B cell (primary cell): ENCODE data around the gene CFAP157. TPM values are rescaled to one million over a fixed set of nuclear protein-coding genes. Genes with fewer than 3 reads are reported as not detected.

ENCODE experiments used
- ATAC-seq: fragments of 200-7000 bp; cut with Tn5 transposase; one replicate; pipeline ENCODE4 v1.10.0; 2021; ENCODE audit warnings: low read depth, mild to moderate bottlenecking, moderate number of reproducible peaks, moderate library complexity
- CTCF ChIA-PET: fragments of 350-600 bp; sonication (Branson Sonifier 250); formaldehyde crosslinking; loops from one replicate; lab custom pipeline; 2021; ENCODE audit warnings: antibody characterized with exemption, inconsistent platforms; lab: Charles Lee
- POLR2A ChIA-PET: fragments of 350-600 bp; sonication (Branson Sonifier 250); formaldehyde crosslinking; loops from one replicate; lab custom pipeline; 2021; ENCODE audit warnings: antibody characterized with exemption; lab: Charles Lee
- DNase-seq: peaks from one replicate; pipeline ENCODE4 v3.0.0; 2013
- H2AFZ ChIP-seq: 2 replicates; pipeline ENCODE4 v1.6.1; 2012; ENCODE audit warnings: mild to moderate bottlenecking, low read depth, low read length; ENCODE audit not compliant: insufficient read depth, poor library complexity, severe bottlenecking
- H3K27ac ChIP-seq, 2 donors: 1 replicate in 1 of 2; 2 replicates in 1 of 2; pipeline ENCODE4 v1.5.1; 2012 to 2013; ENCODE audit warnings: low read length in 2 of 2, mild to moderate bottlenecking in 2 of 2, moderate library complexity in 1 of 2
- H3K27me3 ChIP-seq, 4 experiments: fragments of 200-600 bp in 1 of 4; sonication (generic) in 1 of 4; replicated peaks in 1 of 4; 1 replicate in 2 of 4; 2 replicates in 2 of 4; pipeline versions ENCODE4 v1.6.1 to v1.7.0; 2013 to 2016; ENCODE audit warnings: low read length in 3 of 4, mild to moderate bottlenecking in 2 of 4, mixed read lengths in 1 of 4, moderate library complexity in 1 of 4; ENCODE audit not compliant: insufficient read depth in 4 of 4, control insufficient read depth in 3 of 4; ENCODE audit errors: control extremely low read depth in 1 of 4
- H3K36me3 ChIP-seq, 2 experiments: replicated peaks in 1 of 2; 1 replicate in 1 of 2; 2 replicates in 1 of 2; pipeline versions ENCODE4 v1.6.1 to v1.7.1; 2013; ENCODE audit warnings: low read length in 1 of 2; ENCODE audit not compliant: insufficient read depth in 2 of 2, control insufficient read depth in 1 of 2; ENCODE audit errors: control extremely low read depth in 1 of 2, extremely low read depth in 1 of 2
- H3K4me1 ChIP-seq, 2 donors: fragments of 200-600 bp in 1 of 2; sonication (generic) in 1 of 2; 1 replicate in 1 of 2; 2 replicates in 1 of 2; pipeline versions ENCODE4 v1.5.1 to v1.6.1; 2013 to 2017; ENCODE audit warnings: low read length in 2 of 2; ENCODE audit not compliant: control insufficient read depth in 2 of 2, insufficient read depth in 2 of 2
- H3K4me2 ChIP-seq: replicated peaks from 2 replicates; pipeline ENCODE3; 2012; ENCODE audit warnings: mild to moderate bottlenecking, low read depth, low read length; ENCODE audit not compliant: poor library complexity, severe bottlenecking
- H3K4me3 ChIP-seq, 5 experiments: fragments of 200-600 bp in 1 of 5; sonication (generic) in 1 of 5; 1 replicate in 3 of 5; 2 replicates in 2 of 5; pipeline versions ENCODE4 v1.5.1 to v1.7.0; 2011 to 2016; ENCODE audit warnings: low read length in 4 of 5, mild to moderate bottlenecking in 4 of 5, low read depth in 2 of 5, control low read depth in 1 of 5, moderate library complexity in 1 of 5; ENCODE audit not compliant: insufficient read depth in 1 of 5; ENCODE audit errors: control extremely low read depth in 1 of 5, extremely low read depth in 1 of 5
- H3K79me2 ChIP-seq: fragments of 200-600 bp; sonication (generic); one replicate; pipeline ENCODE4 v1.6.0; 2016; ENCODE audit warnings: low read length; ENCODE audit not compliant: control insufficient read depth, insufficient read depth
- H3K9ac ChIP-seq: fragments of 200-600 bp; sonication (generic); 2 replicates; pipeline ENCODE4 v1.6.1; 2017; ENCODE audit warnings: mild to moderate bottlenecking, low read length, moderate library complexity
- H3K9me3 ChIP-seq, 3 donors: one replicate each; pipeline versions ENCODE4 v1.6.1 to v1.7.1; 2013; ENCODE audit warnings: low read length in 2 of 3; ENCODE audit not compliant: control insufficient read depth in 2 of 3, insufficient read depth in 1 of 3; ENCODE audit errors: control extremely low read depth in 1 of 3
- H4K20me1 ChIP-seq: 2 replicates; pipeline ENCODE4 v1.6.0; 2012; ENCODE audit warnings: mild to moderate bottlenecking, low read length; ENCODE audit not compliant: insufficient read depth, control insufficient read depth, poor library complexity, severe bottlenecking
- H3K27ac Mint-ChIP-seq: one replicate; pipeline ENCODE4 v1.8.0; 2021; ENCODE audit warnings: mixed read lengths
- H3K27me3 Mint-ChIP-seq: one replicate; pipeline ENCODE4 v1.8.0; 2021; ENCODE audit warnings: mixed read lengths
- H3K4me1 Mint-ChIP-seq: one replicate; pipeline ENCODE4 v1.8.0; 2021; ENCODE audit warnings: mixed read lengths
- H3K4me3 Mint-ChIP-seq: one replicate; pipeline ENCODE4 v1.8.0; 2021; ENCODE audit warnings: mixed read lengths
- H3K9me3 Mint-ChIP-seq: one replicate; pipeline ENCODE4 v1.8.0; 2022; ENCODE audit warnings: mixed read lengths; ENCODE audit not compliant: insufficient read depth
- CTCF ChIP-seq: fragments of 200-600 bp; IDR thresholded peaks from one replicate; pipeline ENCODE4 v1.8.0; 2022; ENCODE audit warnings: antibody characterized with exemption, mild to moderate bottlenecking
- EZH2 ChIP-seq: IDR thresholded peaks from 2 replicates; pipeline ENCODE4 v1.6.1; 2012; ENCODE audit warnings: borderline replicate concordance, low read depth, mild to moderate bottlenecking, moderate library complexity, low read length; ENCODE audit not compliant: insufficient read depth, poor library complexity, severe bottlenecking
- WGBS: methylation state at CpG from one replicate; pipeline ENCODE4 v1.1.5; 2013; ENCODE audit warnings: missing lambda C conversion rate; ENCODE audit not compliant: insufficient coverage; 5-methylcytosine and 5-hydroxymethylcytosine counted together
- intact Hi-C: fragments of 100-400 bp; cut with micrococcal nuclease; formaldehyde crosslinking; loops from one replicate; pipeline ENCODE4 v1.10.0; 2022
- polyA plus RNA-seq: library from polyadenylated mRNA; depleted of rRNA; stranded (reverse); fragments of >200 nt; gene quantifications from 2 replicates; pipeline ENCODE4 v1.2.3, GENCODE V29; 2012
- total RNA-seq, 2 donors: library from RNA; stranded (reverse); fragments of 120-200 nt in 1 of 2; gene quantifications; 1 replicate in 1 of 2; 2 replicates in 1 of 2; pipeline versions ENCODE4 v1.2.3 to v1.2.4, GENCODE V29; 2013 to 2022

Gene CFAP157
- total and polyA plus RNA-seq, 2 donors (not counting 1 experiment from before 2014, with no cell fraction given) = 0.03 TPM; not detected in 1

GRCh38 chr9:127730262-127730661, 23.5 kb downstream of the CFAP157 start:
- no peaks in the 10 kb centered on the region for H3K27me3 Mint-ChIP-seq
- ChIA-PET POLR2A (no interaction called here), CTCF (interaction anchor here (2.0 kb wide), 1 partner anchor 226 kb away, joined by 9 read pairs; no protein-coding TSS in a partner anchor)
- WGBS = 94% methylated on average over 8 of the region's 9 CpGs
- DNase-seq (no peak), ATAC-seq (no peak)
- TF ChIP-seq EZH2 (no peak), CTCF (no peak)
- Histone ChIP-seq H3K4me3 (no peak overlapping the region), H4K20me1 (peaks cover 5% of the 10 kb centered on the region), H3K4me2 (no peak overlapping the region), H3K36me3 (peaks cover 0 to 10% of the 10 kb centered on the region in 2 experiments), H2AFZ (no peak overlapping the region), H3K4me1 (peaks cover 6 to 9% of the 10 kb centered on the region in 2 donors), H3K9ac (no peak overlapping the region), H3K79me2 (no peaks in the 10 kb centered on the region), H3K27ac (no peak overlapping the region), H3K9me3 (no peaks in the 10 kb centered on the region), H3K27me3 (no peaks in the 10 kb centered on the region)
- intact Hi-C loops = no loop called here
- H3K9me3 Mint-ChIP-seq = no peaks in the 10 kb centered on the region
- peaks cover 12% of the 10 kb centered on the region for H3K4me1 Mint-ChIP-seq
- no peak overlapping the region for H3K27ac Mint-ChIP-seq
- no peak overlapping the region for H3K4me3 Mint-ChIP-seq

GRCh38 chr9:127730799-127731410, 24.1 kb downstream of the CFAP157 start:
- intact Hi-C loops = no loop called here
- POLR2A ChIA-PET = no interaction called here
- no peak overlapping the region for H3K27ac Mint-ChIP-seq

More at GRCh38 chr9:127730799-127731410, 24.1 kb downstream of the CFAP157 start:
- TF ChIP-seq EZH2 (no peak), CTCF (no peak)
- Mint-ChIP-seq H3K4me3 (no peak overlapping the region), H3K9me3 (no peaks in the 10 kb centered on the region), H3K4me1 (peaks cover 16% of the 10 kb centered on the region), H3K27me3 (no peaks in the 10 kb centered on the region)
- ATAC-seq (no peak), DNase-seq (no peak)
- Histone ChIP-seq H4K20me1 (peaks cover 5% of the 10 kb centered on the region), H3K79me2 (no peaks in the 10 kb centered on the region), H3K4me3 (no peak overlapping the region), H3K27me3 (no peaks in the 10 kb centered on the region), H3K36me3 (peaks cover 0 to 10% of the 10 kb centered on the region in 2 experiments), H3K4me1 (peaks cover 11 to 16% of the 10 kb centered on the region in 2 donors), H2AFZ (no peak overlapping the region), H3K27ac (no peak overlapping the region), H3K4me2 (no peak overlapping the region), H3K9me3 (no peaks in the 10 kb centered on the region), H3K9ac (no peak overlapping the region)
- CTCF ChIA-PET = interaction anchor here (0.7 to 2.0 kb wide), 3 partner anchors 139 to 227 kb away, joined by 3 to 9 read pairs (median 5); no protein-coding TSS in a partner anchor
- WGBS = 93% methylated on average over 9 of the region's 9 CpGs
